Lower leg skin (tissue), 3 donors: ENCODE measurements around the gene NABP1.

ENCODE experiments used
- POLR2A ChIP-seq, 2 donors: fragments of 450-650 bp; IDR thresholded peaks; one replicate each; pipeline ENCODE4 v1.6.1; 2016 to 2017; ENCODE audit warnings: antibody characterized with exemption in 2 of 2, mild to moderate bottlenecking in 1 of 2, moderate library complexity in 1 of 2
- TF ChIP-seq, protein P1 (sequence below), 3 donors: fragments of 450-650 bp; IDR thresholded peaks; one replicate each; pipeline ENCODE4 v1.5.1; 2016; ENCODE audit warnings: antibody characterized with exemption in 3 of 3, mild to moderate bottlenecking in 3 of 3, moderate library complexity in 2 of 3

DNA sequence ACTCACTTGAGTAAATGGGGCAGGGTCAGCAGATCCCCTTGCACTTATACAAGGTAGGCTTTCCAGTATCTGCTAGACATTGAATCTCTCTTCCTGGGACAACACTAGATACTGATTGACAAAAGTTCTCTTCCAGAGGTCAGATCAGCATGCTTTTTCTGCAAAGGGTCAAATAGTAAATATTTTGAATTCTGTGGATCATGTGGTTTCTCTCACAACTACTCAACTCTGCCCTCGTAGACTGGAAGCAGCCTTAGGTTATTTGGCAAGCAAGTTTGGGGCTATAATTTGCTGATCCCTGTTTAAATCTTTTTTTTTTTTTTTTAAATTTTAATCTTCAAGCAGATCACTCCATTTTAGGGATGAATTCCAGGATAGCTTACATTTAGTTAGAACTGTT lies 17.4 kb upstream of the NABP1 start:
- TF ChIP-seq, protein P1, sequence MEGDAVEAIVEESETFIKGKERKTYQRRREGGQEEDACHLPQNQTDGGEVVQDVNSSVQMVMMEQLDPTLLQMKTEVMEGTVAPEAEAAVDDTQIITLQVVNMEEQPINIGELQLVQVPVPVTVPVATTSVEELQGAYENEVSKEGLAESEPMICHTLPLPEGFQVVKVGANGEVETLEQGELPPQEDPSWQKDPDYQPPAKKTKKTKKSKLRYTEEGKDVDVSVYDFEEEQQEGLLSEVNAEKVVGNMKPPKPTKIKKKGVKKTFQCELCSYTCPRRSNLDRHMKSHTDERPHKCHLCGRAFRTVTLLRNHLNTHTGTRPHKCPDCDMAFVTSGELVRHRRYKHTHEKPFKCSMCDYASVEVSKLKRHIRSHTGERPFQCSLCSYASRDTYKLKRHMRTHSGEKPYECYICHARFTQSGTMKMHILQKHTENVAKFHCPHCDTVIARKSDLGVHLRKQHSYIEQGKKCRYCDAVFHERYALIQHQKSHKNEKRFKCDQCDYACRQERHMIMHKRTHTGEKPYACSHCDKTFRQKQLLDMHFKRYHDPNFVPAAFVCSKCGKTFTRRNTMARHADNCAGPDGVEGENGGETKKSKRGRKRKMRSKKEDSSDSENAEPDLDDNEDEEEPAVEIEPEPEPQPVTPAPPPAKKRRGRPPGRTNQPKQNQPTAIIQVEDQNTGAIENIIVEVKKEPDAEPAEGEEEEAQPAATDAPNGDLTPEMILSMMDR (IDR thresholded peaks at IDR 0.05) = no peak
- TF ChIP-seq POLR2A (IDR thresholded peaks at IDR 0.05) = no peak
